GM12892 (cell line): Measurements from ENCODE around the gene EXOC3L1.
A peak's percentile ranks its signal among the peaks of the same experiment; 100 is the strongest.

Source experiments
- POLR2A ChIP-seq: IDR thresholded peaks from 2 replicates; pipeline ENCODE4 v1.6.1; 2011; ENCODE audit warnings: low read depth, low read length, control low read depth
- POLR2AphosphoS5 ChIP-seq: IDR thresholded peaks from 2 replicates; pipeline ENCODE4 v1.6.1; 2011; ENCODE audit warnings: low read depth, low read length, control low read depth
- TAF1 ChIP-seq: IDR thresholded peaks from 2 replicates; pipeline ENCODE4 v1.6.1; 2011; ENCODE audit warnings: low read depth, mild to moderate bottlenecking, control low read depth, low read length, borderline replicate concordance

- TF ChIP-seq POLR2A (peak; percentile 46; the same call in 1 of the 2 replicates), TAF1 (no peak), POLR2AphosphoS5 (no peak)
Measured at GRCh38 chr16:67230809-67231660, 41.1 kb upstream of the EXOC3L1 start.
